ENCODE results near the gene MTMR3.

- TF ChIP-seq CTCF (IDR thresholded peaks at IDR 0.05; ENCODE audit: low read length) (no peak), EZH2phosphoT487 (IDR thresholded peaks at IDR 0.05; ENCODE audit: low read length) (no peak)
These were observed 66.9 kb downstream of the MTMR3 start for GRCh38 chr22:29949872-29950271.

Measured in MM.1S (cell line).